B cell (primary cell): Measurements from ENCODE around the gene STK24.

Experiments used
- CTCF ChIP-seq: fragments of 200-600 bp; IDR thresholded peaks from one replicate; pipeline ENCODE4 v1.8.0; 2022; ENCODE audit warnings: antibody characterized with exemption, mild to moderate bottlenecking
- EZH2 ChIP-seq: IDR thresholded peaks from 2 replicates; pipeline ENCODE4 v1.6.1; 2012; ENCODE audit warnings: borderline replicate concordance, low read depth, mild to moderate bottlenecking, moderate library complexity, low read length; ENCODE audit not compliant: insufficient read depth, poor library complexity, severe bottlenecking

GRCh38 chr13:98567140-98567539 lies 9.8 kb downstream of the STK24 start:
- TF ChIP-seq CTCF: no peak
- no peak for TF ChIP-seq EZH2
